ENCODE data around the gene VCPKMT. TPM values are rescaled to one million over a fixed set of nuclear protein-coding genes. Genes with fewer than 3 reads are reported as not detected.

VCPKMT gene
- total RNA-seq, 1 donor from 2014 or later = 23.5 TPM

- Histone ChIP-seq H3K27me3 (no peaks in the 10 kb centered on the region), H3K4me2 (no peak overlapping the region), H3K4me1 (peaks cover 7% of the 10 kb centered on the region), H4K20me1 (ENCODE audit: low read depth) (no peaks in the 10 kb centered on the region), H3K9me3 (ENCODE audit: low read depth) (no peaks in the 10 kb centered on the region), H3K36me3 (no peaks in the 10 kb centered on the region), H3K27ac (no peak overlapping the region), H3K9ac (no peak overlapping the region), H3F3A (ENCODE audit: low read depth) (peaks cover 29% of the 10 kb centered on the region), H3K79me2 (ENCODE audit: low read depth) (no peaks in the 10 kb centered on the region), H2AFZ (replicated peaks) (no peak overlapping the region), H3K4me3 (no peak overlapping the region)
- no peak for DNase-seq (ENCODE audit: low spot score)
- peaks cover 27% of the 10 kb centered on the region for H3K4me1 Mint-ChIP-seq
- no peak overlapping the region for H3K27ac Mint-ChIP-seq
- peaks cover 16% of the 10 kb centered on the region for H3K36me3 Mint-ChIP-seq
- H3K27me3 Mint-ChIP-seq (ENCODE audit: insufficient read depth, low read depth) = no peaks in the 10 kb centered on the region
- no peak overlapping the region for H3K4me3 Mint-ChIP-seq
- H3K9me3 Mint-ChIP-seq = no peaks in the 10 kb centered on the region
- TF ChIP-seq, protein P1, sequence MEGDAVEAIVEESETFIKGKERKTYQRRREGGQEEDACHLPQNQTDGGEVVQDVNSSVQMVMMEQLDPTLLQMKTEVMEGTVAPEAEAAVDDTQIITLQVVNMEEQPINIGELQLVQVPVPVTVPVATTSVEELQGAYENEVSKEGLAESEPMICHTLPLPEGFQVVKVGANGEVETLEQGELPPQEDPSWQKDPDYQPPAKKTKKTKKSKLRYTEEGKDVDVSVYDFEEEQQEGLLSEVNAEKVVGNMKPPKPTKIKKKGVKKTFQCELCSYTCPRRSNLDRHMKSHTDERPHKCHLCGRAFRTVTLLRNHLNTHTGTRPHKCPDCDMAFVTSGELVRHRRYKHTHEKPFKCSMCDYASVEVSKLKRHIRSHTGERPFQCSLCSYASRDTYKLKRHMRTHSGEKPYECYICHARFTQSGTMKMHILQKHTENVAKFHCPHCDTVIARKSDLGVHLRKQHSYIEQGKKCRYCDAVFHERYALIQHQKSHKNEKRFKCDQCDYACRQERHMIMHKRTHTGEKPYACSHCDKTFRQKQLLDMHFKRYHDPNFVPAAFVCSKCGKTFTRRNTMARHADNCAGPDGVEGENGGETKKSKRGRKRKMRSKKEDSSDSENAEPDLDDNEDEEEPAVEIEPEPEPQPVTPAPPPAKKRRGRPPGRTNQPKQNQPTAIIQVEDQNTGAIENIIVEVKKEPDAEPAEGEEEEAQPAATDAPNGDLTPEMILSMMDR (IDR thresholded peaks at IDR 0.05) = no peak
- TF ChIP-seq EZH2 (IDR thresholded peaks at IDR 0.05) (no peak), EZH2phosphoT487 (IDR thresholded peaks at IDR 0.05) (no peak)
Measured at GRCh38 chr14:50122291-50122690, 5.9 kb upstream of the VCPKMT start.

DNA sequence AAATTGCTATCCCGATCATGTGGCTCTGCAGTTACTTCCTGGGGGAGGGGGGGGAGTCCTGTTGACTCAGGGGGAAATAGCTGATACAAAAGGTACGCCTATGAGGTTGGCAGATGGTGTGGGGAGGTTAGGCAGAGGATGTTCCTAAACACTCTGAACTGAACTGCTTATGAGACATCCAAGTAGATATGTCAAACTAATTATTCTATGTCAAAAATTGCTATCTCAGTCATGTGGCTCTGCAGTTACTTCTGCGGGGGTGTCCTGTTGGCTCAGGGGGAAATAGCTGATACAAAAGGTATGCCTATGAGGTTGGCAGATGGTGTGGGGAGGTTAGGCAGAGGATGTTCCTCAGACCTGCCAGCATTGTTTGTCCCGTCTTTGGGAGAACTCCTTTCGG is 5.1 kb upstream of the VCPKMT start:
- Histone ChIP-seq H3K9me3 (ENCODE audit: low read depth) (no peaks in the 10 kb centered on the region), H3K4me3 (no peak overlapping the region), H3K27ac (no peak overlapping the region), H2AFZ (replicated peaks) (no peak overlapping the region), H3K79me2 (ENCODE audit: low read depth) (no peaks in the 10 kb centered on the region), H3K36me3 (no peaks in the 10 kb centered on the region), H3K27me3 (no peaks in the 10 kb centered on the region), H3K4me1 (peaks cover 14% of the 10 kb centered on the region), H3K4me2 (no peak overlapping the region), H4K20me1 (ENCODE audit: low read depth) (no peaks in the 10 kb centered on the region), H3F3A (ENCODE audit: low read depth) (peaks cover 29% of the 10 kb centered on the region), H3K9ac (no peak overlapping the region)
- DNase-seq (ENCODE audit: low spot score) = no peak
- no peak for TF ChIP-seq EZH2 (IDR thresholded peaks at IDR 0.05)
- TF ChIP-seq, protein P1 (IDR thresholded peaks at IDR 0.05) = no peak
- no peak for TF ChIP-seq EZH2phosphoT487 (IDR thresholded peaks at IDR 0.05)
- H3K27me3 Mint-ChIP-seq (ENCODE audit: insufficient read depth, low read depth) = no peaks in the 10 kb centered on the region
- no peaks in the 10 kb centered on the region for H3K9me3 Mint-ChIP-seq
- no peak overlapping the region for H3K4me3 Mint-ChIP-seq
- H3K4me1 Mint-ChIP-seq = peaks cover 32% of the 10 kb centered on the region
- H3K27ac Mint-ChIP-seq = peak overlapping the region; percentile 40
- peaks cover 15% of the 10 kb centered on the region for H3K36me3 Mint-ChIP-seq

GRCh38 chr14:50117456-50117855 is 1.1 kb upstream of the VCPKMT start:
- Mint-ChIP-seq H3K4me3 (no peak overlapping the region), H3K27me3 (ENCODE audit: insufficient read depth, low read depth) (no peaks in the 10 kb centered on the region), H3K9me3 (no peaks in the 10 kb centered on the region), H3K4me1 (peaks cover 25% of the 10 kb centered on the region), H3K27ac (no peak overlapping the region), H3K36me3 (peaks cover 14% of the 10 kb centered on the region)
- Histone ChIP-seq H3K4me2 (no peak overlapping the region), H2AFZ (replicated peaks) (no peak overlapping the region), H3K27me3 (no peaks in the 10 kb centered on the region), H3F3A (ENCODE audit: low read depth) (peaks cover 17% of the 10 kb centered on the region), H3K27ac (no peak overlapping the region), H3K4me1 (peaks cover 14% of the 10 kb centered on the region), H3K36me3 (peaks cover 8% of the 10 kb centered on the region), H3K9ac (no peak overlapping the region), H4K20me1 (ENCODE audit: low read depth) (no peaks in the 10 kb centered on the region), H3K4me3 (no peak overlapping the region), H3K9me3 (ENCODE audit: low read depth) (no peaks in the 10 kb centered on the region), H3K79me2 (ENCODE audit: low read depth) (peaks cover 28% of the 10 kb centered on the region)
- TF ChIP-seq, protein P1 (IDR thresholded peaks at IDR 0.05) = no peak
- TF ChIP-seq EZH2 (IDR thresholded peaks at IDR 0.05) (no peak), EZH2phosphoT487 (IDR thresholded peaks at IDR 0.05) (no peak)
- DNase-seq (ENCODE audit: low spot score) = no peak

Data from neural progenitor cell (in vitro differentiated cells).